HEK293 (cell line): Measurements from ENCODE around the gene RASA3.

Experiments used
- CTCF ChIA-PET: fragments of 350-600 bp; formaldehyde crosslinking; extraction: SDS; loops from one replicate; lab custom pipeline; 2021; ENCODE audit warnings: antibody characterized with exemption; lab: Yijun Ruan, JAX
- POLR2A ChIA-PET: fragments of 300-600 bp; formaldehyde crosslinking; extraction: SDS; loops from one replicate; lab custom pipeline; 2020; ENCODE audit warnings: antibody characterized with exemption, inconsistent platforms; lab: Yijun Ruan, JAX
- H3K27ac ChIP-seq: fragments of 200-500 bp; sonication (Bioruptor generic); 2 replicates; pipeline ENCODE4 v1.5.1; 2014; ENCODE audit warnings: low read depth, low read length, control low read depth, inconsistent platforms; ENCODE audit errors: extremely low read depth
- H3K36me3 ChIP-seq, 2 experiments: fragments of 200-500 bp in 1 of 2; sonication (Bioruptor generic) in 1 of 2; 1 replicate in 1 of 2; 2 replicates in 1 of 2; pipeline ENCODE4 v1.5.1; 2014 to 2017; ENCODE audit warnings: inconsistent platforms in 2 of 2, low read length in 2 of 2; ENCODE audit not compliant: control insufficient read depth in 2 of 2, insufficient read depth in 1 of 2
- H3K4me1 ChIP-seq: fragments of 200-500 bp; sonication (Bioruptor generic); 2 replicates; pipeline ENCODE4 v1.5.1; 2014; ENCODE audit warnings: mild to moderate bottlenecking, low read length, inconsistent platforms; ENCODE audit not compliant: control insufficient read depth, insufficient read depth
- H3K4me3 ChIP-seq: 2 replicates; pipeline ENCODE4 v1.5.1; 2011; ENCODE audit warnings: low read depth, mild to moderate bottlenecking, control low read depth, low read length, moderate library complexity
- H3K9me3 ChIP-seq: fragments of 200-500 bp; sonication (Bioruptor generic); 2 replicates; pipeline ENCODE4 v1.5.1; 2014; ENCODE audit warnings: low read depth, low read length, inconsistent platforms; ENCODE audit not compliant: control insufficient read depth, insufficient read depth
- BCL11A ChIP-seq: fragments of 450-650 bp; formaldehyde crosslinking; IDR thresholded peaks from 2 replicates; pipeline ENCODE4 v1.5.1; 2016; ENCODE audit warnings: low read depth, missing biosample characterization, missing genetic modification characterization
- EGR2 ChIP-seq: fragments of 450-650 bp; formaldehyde crosslinking; IDR thresholded peaks from 2 replicates; pipeline ENCODE4 v1.5.1; 2016; ENCODE audit warnings: low read depth, missing biosample characterization, missing genetic modification characterization
- GLIS2 ChIP-seq: fragments of 450-650 bp; formaldehyde crosslinking; IDR thresholded peaks from 2 replicates; pipeline ENCODE4 v1.5.1; 2016; ENCODE audit warnings: missing biosample characterization, missing genetic modification characterization
- PRDM1 ChIP-seq: fragments of 450-650 bp; formaldehyde crosslinking; IDR thresholded peaks from 2 replicates; pipeline ENCODE4; 2016; ENCODE audit warnings: missing biosample characterization, missing genetic modification characterization
- REPIN1 ChIP-seq: fragments of 450-650 bp; formaldehyde crosslinking; IDR thresholded peaks from 2 replicates; pipeline ENCODE4 v1.5.1; 2017; ENCODE audit warnings: missing biosample characterization, missing genetic modification characterization, low read depth
- SCRT1 ChIP-seq: fragments of 450-650 bp; formaldehyde crosslinking; IDR thresholded peaks from 2 replicates; pipeline ENCODE4 v1.5.1; 2016; ENCODE audit warnings: missing biosample characterization, missing genetic modification characterization, borderline replicate concordance
- TCF7L2 ChIP-seq: IDR thresholded peaks from 2 replicates; pipeline ENCODE4 v1.6.1; 2011; ENCODE audit warnings: low read depth, mild to moderate bottlenecking, inconsistent platforms, low read length, moderate library complexity, borderline replicate concordance
- ZBTB1 ChIP-seq: fragments of 450-650 bp; formaldehyde crosslinking; IDR thresholded peaks from 2 replicates; pipeline ENCODE4 v1.5.1; 2016; ENCODE audit warnings: missing biosample characterization, missing genetic modification characterization
- ZEB2 ChIP-seq: fragments of 450-650 bp; formaldehyde crosslinking; IDR thresholded peaks from 2 replicates; pipeline ENCODE4 v1.5.1; 2016; ENCODE audit warnings: missing biosample characterization, missing genetic modification characterization
- ZIC2 ChIP-seq: fragments of 450-650 bp; formaldehyde crosslinking; IDR thresholded peaks from 2 replicates; pipeline ENCODE4 v1.5.1; 2016; ENCODE audit warnings: missing biosample characterization, missing genetic modification characterization
- ZNF175 ChIP-seq: fragments of 450-650 bp; formaldehyde crosslinking; IDR thresholded peaks from 2 replicates; pipeline ENCODE4 v1.5.1; 2016; ENCODE audit warnings: missing biosample characterization, missing genetic modification characterization
- ZNF239 ChIP-seq: fragments of 450-650 bp; formaldehyde crosslinking; IDR thresholded peaks from 2 replicates; pipeline ENCODE4 v1.5.1; 2016; ENCODE audit warnings: missing biosample characterization, missing genetic modification characterization
- ZNF354C ChIP-seq: fragments of 450-650 bp; formaldehyde crosslinking; IDR thresholded peaks from 2 replicates; pipeline ENCODE4 v1.5.1; 2016; ENCODE audit warnings: missing biosample characterization, missing genetic modification characterization, low read depth, borderline replicate concordance
- ZNF423 ChIP-seq: fragments of 450-650 bp; formaldehyde crosslinking; IDR thresholded peaks from 2 replicates; pipeline ENCODE4 v1.5.1; 2016; ENCODE audit warnings: missing biosample characterization, missing genetic modification characterization
- ZNF530 ChIP-seq: fragments of 450-650 bp; formaldehyde crosslinking; IDR thresholded peaks from 2 replicates; pipeline ENCODE4 v1.5.1; 2016; ENCODE audit warnings: low read depth, missing biosample characterization, missing genetic modification characterization
- TF ChIP-seq, protein P1 (sequence below): fragments of 450-650 bp; formaldehyde crosslinking; IDR thresholded peaks from 2 replicates; pipeline ENCODE4 v1.5.1; 2016; ENCODE audit warnings: missing biosample characterization, missing genetic modification characterization
- TF ChIP-seq, protein P2 (sequence below): fragments of 450-650 bp; formaldehyde crosslinking; IDR thresholded peaks from 2 replicates; pipeline ENCODE4 v1.5.1; 2016; ENCODE audit warnings: missing biosample characterization, missing genetic modification characterization
- TF ChIP-seq, protein P3 (sequence below): fragments of 450-650 bp; IDR thresholded peaks from 2 replicates; pipeline ENCODE4 v1.5.1; 2018; ENCODE audit warnings: missing biosample characterization, missing genetic modification characterization
- TF ChIP-seq, protein P4 (sequence below): fragments of 450-650 bp; formaldehyde crosslinking; IDR thresholded peaks from 2 replicates; pipeline ENCODE4 v1.5.1; 2017; ENCODE audit warnings: missing biosample characterization, missing genetic modification characterization
- TF ChIP-seq, protein P5 (sequence below): fragments of 450-650 bp; formaldehyde crosslinking; IDR thresholded peaks from 2 replicates; pipeline ENCODE4 v1.5.1; 2016; ENCODE audit warnings: missing biosample characterization, missing genetic modification characterization
- TF ChIP-seq, protein P6 (sequence below): fragments of 450-650 bp; formaldehyde crosslinking; IDR thresholded peaks from 2 replicates; pipeline ENCODE4 v1.5.1; 2016; ENCODE audit warnings: missing biosample characterization, missing genetic modification characterization

The RASA3 gene

DNA sequence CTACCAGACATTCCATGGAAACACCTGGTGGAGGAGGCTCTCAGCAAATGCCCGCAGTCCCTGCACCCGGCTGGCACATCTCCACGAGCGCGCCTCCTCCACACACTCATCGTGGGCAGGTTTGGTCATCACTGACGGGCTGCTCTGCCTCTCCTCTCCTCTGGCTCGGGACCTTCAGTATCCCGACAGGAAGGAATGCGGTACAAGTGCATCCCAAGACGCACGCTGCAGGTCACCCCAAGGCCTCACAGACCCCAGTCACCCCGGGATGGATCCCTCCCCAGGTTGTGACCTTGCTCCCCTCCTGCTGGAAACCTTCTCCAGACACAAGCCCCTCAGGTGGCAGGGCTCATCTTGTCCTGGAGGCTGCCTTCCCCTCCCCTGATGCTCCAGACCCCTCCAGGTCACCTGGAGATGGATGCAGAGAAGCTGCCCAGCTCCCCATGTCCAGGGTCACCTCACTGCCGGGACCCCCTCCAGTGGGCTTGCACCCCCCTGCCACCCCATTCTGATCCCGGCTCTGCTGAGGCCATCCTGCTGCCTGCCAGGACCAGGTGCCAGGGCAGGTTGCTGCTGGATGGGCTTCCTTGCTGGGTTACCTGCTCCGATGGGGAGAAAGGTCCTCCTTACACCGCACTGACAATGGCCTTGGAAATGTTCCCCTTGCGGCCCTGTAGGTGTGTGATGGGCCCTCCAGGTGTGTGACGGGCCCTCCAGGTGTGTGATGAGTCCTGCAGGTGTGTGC is 188.4 kb downstream of the RASA3 start:
- H3K27ac ChIP-seq, result no peak overlapping the region
- H3K36me3 ChIP-seq, result no peaks in the 10 kb centered on the region
- CTCF ChIA-PET, result interaction anchor here (1.8 kb wide), 1 partner anchor 9 kb away, joined by 3 read pairs; no protein-coding TSS in a partner anchor
- peak; percentile 75 for TF ChIP-seq ZEB2
- TF ChIP-seq, protein P1, sequence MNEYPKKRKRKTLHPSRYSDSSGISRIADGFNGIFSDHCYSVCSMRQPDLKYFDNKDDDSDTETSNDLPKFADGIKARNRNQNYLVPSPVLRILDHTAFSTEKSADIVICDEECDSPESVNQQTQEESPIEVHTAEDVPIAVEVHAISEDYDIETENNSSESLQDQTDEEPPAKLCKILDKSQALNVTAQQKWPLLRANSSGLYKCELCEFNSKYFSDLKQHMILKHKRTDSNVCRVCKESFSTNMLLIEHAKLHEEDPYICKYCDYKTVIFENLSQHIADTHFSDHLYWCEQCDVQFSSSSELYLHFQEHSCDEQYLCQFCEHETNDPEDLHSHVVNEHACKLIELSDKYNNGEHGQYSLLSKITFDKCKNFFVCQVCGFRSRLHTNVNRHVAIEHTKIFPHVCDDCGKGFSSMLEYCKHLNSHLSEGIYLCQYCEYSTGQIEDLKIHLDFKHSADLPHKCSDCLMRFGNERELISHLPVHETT (tag by site-specific recombination), result no peak
- TF ChIP-seq, all 188 proteins: peak for 1
- Histone ChIP-seq H3K9me3 (no peaks in the 10 kb centered on the region), H3K4me1 (no peaks in the 10 kb centered on the region), H3K4me3 (no peak overlapping the region)
- POLR2A ChIA-PET, result no interaction called here

DNA sequence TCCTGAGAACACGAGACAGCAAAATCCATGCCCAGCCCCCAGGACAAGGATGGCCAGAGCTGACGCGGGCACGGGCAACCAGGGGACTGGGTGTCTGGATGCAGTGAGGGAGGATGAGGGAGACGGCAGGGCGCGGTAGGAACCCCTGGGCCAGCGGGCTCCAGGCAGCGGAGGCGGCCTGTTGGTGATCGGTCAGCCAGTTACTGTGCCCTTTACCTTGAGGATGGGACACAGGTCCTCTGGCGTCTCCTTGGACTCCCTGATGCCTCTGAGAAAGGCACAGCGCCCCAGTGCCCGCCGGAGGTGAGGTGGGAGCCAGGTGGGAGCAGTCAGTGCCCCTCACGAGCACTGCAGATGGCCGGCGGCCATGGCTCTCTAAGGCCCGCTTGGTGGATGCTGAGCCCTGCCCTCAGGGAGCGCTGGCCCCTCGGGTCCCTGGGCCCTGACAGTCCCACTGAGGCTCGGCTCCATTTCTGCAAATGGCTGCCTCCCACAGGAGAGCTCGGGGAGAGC is 189.8 kb downstream of the RASA3 start:
- ChIA-PET POLR2A (no interaction called here), CTCF (interaction anchor here (1.8 kb wide), 1 partner anchor 11 kb away, joined by 3 read pairs; no protein-coding TSS in a partner anchor)
- H3K36me3 ChIP-seq, result no peaks in the 10 kb centered on the region

More for the DNA sequence above, 189.8 kb downstream of the RASA3 start:
- TF ChIP-seq, protein P2, sequence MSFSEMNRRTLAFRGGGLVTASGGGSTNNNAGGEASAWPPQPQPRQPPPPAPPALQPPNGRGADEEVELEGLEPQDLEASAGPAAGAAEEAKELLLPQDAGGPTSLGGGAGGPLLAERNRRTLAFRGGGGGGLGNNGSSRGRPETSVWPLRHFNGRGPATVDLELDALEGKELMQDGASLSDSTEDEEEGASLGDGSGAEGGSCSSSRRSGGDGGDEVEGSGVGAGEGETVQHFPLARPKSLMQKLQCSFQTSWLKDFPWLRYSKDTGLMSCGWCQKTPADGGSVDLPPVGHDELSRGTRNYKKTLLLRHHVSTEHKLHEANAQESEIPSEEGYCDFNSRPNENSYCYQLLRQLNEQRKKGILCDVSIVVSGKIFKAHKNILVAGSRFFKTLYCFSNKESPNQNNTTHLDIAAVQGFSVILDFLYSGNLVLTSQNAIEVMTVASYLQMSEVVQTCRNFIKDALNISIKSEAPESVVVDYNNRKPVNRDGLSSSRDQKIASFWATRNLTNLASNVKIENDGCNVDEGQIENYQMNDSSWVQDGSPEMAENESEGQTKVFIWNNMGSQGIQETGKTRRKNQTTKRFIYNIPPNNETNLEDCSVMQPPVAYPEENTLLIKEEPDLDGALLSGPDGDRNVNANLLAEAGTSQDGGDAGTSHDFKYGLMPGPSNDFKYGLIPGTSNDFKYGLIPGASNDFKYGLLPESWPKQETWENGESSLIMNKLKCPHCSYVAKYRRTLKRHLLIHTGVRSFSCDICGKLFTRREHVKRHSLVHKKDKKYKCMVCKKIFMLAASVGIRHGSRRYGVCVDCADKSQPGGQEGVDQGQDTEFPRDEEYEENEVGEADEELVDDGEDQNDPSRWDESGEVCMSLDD (tag by site-specific recombination), result no peak
- TF ChIP-seq ZIC2 (tag by site-specific recombination) (no peak), REPIN1 (tag by site-specific recombination) (no peak), EGR2 (tag by site-specific recombination) (no peak), TCF7L2 (no peak), PRDM1 (tag by site-specific recombination) (no peak), GLIS2 (tag by site-specific recombination) (no peak), ZBTB1 (tag by site-specific recombination) (no peak), SCRT1 (tag by site-specific recombination) (no peak), BCL11A (tag by site-specific recombination) (no peak), ZNF423 (tag by site-specific recombination) (no peak), ZNF175 (no peak), ZNF239 (tag by site-specific recombination) (no peak), ZNF354C (tag by site-specific recombination) (no peak), ZNF530 (no peak)
- TF ChIP-seq, protein P3, sequence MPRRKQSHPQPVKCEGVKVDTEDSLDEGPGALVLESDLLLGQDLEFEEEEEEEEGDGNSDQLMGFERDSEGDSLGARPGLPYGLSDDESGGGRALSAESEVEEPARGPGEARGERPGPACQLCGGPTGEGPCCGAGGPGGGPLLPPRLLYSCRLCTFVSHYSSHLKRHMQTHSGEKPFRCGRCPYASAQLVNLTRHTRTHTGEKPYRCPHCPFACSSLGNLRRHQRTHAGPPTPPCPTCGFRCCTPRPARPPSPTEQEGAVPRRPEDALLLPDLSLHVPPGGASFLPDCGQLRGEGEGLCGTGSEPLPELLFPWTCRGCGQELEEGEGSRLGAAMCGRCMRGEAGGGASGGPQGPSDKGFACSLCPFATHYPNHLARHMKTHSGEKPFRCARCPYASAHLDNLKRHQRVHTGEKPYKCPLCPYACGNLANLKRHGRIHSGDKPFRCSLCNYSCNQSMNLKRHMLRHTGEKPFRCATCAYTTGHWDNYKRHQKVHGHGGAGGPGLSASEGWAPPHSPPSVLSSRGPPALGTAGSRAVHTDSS (tag by site-specific recombination), result no peak
- TF ChIP-seq, protein P4, sequence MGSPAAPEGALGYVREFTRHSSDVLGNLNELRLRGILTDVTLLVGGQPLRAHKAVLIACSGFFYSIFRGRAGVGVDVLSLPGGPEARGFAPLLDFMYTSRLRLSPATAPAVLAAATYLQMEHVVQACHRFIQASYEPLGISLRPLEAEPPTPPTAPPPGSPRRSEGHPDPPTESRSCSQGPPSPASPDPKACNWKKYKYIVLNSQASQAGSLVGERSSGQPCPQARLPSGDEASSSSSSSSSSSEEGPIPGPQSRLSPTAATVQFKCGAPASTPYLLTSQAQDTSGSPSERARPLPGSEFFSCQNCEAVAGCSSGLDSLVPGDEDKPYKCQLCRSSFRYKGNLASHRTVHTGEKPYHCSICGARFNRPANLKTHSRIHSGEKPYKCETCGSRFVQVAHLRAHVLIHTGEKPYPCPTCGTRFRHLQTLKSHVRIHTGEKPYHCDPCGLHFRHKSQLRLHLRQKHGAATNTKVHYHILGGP, result no peak
- TF ChIP-seq, protein P5, sequence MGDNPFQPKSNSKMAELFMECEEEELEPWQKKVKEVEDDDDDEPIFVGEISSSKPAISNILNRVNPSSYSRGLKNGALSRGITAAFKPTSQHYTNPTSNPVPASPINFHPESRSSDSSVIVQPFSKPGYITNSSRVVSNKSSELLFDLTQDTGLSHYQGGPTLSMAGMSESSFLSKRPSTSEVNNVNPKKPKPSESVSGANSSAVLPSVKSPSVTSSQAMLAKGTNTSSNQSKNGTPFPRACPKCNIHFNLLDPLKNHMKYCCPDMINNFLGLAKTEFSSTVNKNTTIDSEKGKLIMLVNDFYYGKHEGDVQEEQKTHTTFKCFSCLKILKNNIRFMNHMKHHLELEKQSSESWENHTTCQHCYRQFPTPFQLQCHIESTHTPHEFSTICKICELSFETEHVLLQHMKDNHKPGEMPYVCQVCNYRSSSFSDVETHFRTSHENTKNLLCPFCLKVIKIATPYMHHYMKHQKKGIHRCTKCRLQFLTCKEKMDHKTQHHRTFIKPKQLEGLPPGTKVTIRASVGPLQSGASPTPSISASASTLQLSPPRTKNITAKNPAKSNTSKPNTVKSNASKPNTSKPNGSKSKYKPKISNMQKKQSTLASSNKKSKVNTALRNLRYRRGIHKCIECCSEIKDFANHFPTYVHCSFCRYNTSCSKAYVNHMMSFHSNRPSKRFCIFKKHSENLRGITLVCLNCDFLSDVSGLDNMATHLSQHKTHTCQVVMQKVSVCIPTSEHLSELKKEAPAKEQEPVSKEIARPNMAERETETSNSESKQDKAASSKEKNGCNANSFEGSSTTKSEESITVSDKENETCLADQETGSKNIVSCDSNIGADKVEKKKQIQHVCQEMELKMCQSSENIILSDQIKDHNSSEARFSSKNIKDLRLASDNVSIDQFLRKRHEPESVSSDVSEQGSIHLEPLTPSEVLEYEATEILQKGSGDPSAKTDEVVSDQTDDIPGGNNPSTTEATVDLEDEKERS, result no peak
- TF ChIP-seq, protein P6, sequence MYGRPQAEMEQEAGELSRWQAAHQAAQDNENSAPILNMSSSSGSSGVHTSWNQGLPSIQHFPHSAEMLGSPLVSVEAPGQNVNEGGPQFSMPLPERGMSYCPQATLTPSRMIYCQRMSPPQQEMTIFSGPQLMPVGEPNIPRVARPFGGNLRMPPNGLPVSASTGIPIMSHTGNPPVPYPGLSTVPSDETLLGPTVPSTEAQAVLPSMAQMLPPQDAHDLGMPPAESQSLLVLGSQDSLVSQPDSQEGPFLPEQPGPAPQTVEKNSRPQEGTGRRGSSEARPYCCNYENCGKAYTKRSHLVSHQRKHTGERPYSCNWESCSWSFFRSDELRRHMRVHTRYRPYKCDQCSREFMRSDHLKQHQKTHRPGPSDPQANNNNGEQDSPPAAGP, result no peak
- TF ChIP-seq, all 188 proteins: peak for 0
- Histone ChIP-seq H3K27ac (no peak overlapping the region), H3K9me3 (no peaks in the 10 kb centered on the region), H3K4me3 (no peak overlapping the region), H3K4me1 (no peaks in the 10 kb centered on the region)
